ENCODE data around the gene CAMKK2. TPM values are rescaled to one million over a fixed set of nuclear protein-coding genes. Genes with fewer than 3 reads are reported as not detected.
"Not testable (repeated sequence)": the region's sequence is repeated elsewhere in the genome, so short reads cannot be mapped to it uniquely, and the experiment has no call there.

The CAMKK2 gene
- polyA plus RNA-seq (ENCODE audit: insufficient read length in 12 of 12), result 10 to 100 TPM in 11 of 12 donors, not detected in 1; 18.1 to 34.1 (median 22.6) TPM
- long read RNA-seq, donor 1, partial matches to known transcripts, result 5 of 7 reads
- long read RNA-seq, donor 1, other reads (novel, unspliced or antisense), result 0 of 7 reads
- long read RNA-seq, donor 2, result 0 reads
- long read RNA-seq, donor 3, result 0 reads
- long read RNA-seq, donor 4, partial matches to known transcripts, result 0 of 1 reads
- long read RNA-seq, donor 4, other reads (novel, unspliced or antisense), result 0 of 1 reads
- long read RNA-seq, donor 5, partial matches to known transcripts, result 0 of 1 reads
- long read RNA-seq, donor 5, other reads (novel, unspliced or antisense), result 0 of 1 reads
- long read RNA-seq, donor 6, result 0 reads
- long read RNA-seq, donor 7, result 0 reads
- long read RNA-seq, donor 8, partial matches to known transcripts, result 0 of 2 reads
- long read RNA-seq, donor 8, other reads (novel, unspliced or antisense), result 0 of 2 reads
- long read RNA-seq, donor 9, partial matches to known transcripts, result 0 of 2 reads
- long read RNA-seq, donor 9, other reads (novel, unspliced or antisense), result 0 of 2 reads
- long read RNA-seq, donor 10, result 0 reads
- long read RNA-seq, donor 11, partial matches to known transcripts, result 0 of 1 reads
- long read RNA-seq, donor 11, other reads (novel, unspliced or antisense), result 0 of 1 reads

GRCh38 chr12:121296618-121297434, at the start of gene CAMKK2:
CAMKK2 (minus strand) TSS chr12:121296709; CDS start chr12:121274526, 22,183 bp downstream.
- DNase-seq, result peak; percentile 78

GRCh38 chr12:121345151-121345815, 48.8 kb upstream of the CAMKK2 start:
- no peak for DNase-seq

GRCh38 chr12:121344506-121344905, 48.0 kb upstream of the CAMKK2 start:
- DNase-seq, result no peak

GRCh38 chr12:121337416-121337815, 40.9 kb upstream of the CAMKK2 start:
- DNase-seq, result no peak

GRCh38 chr12:121334513-121335343, 38.2 kb upstream of the CAMKK2 start:
- DNase-seq, result peak; percentile 47

- DNase-seq, result no peak
Observed at GRCh38 chr12:121333747-121334146, 37.2 kb upstream of the CAMKK2 start.

- no peak for DNase-seq
Observed at GRCh38 chr12:121331248-121331647, 34.7 kb upstream of the CAMKK2 start.

GRCh38 chr12:121330692-121331091, 34.2 kb upstream of the CAMKK2 start:
- DNase-seq, result no peak

- DNase-seq, result no peak
Observed at GRCh38 chr12:121330195-121330594, 33.7 kb upstream of the CAMKK2 start.

- no peak for DNase-seq
Observed at GRCh38 chr12:121328620-121329019, 32.1 kb upstream of the CAMKK2 start.

- DNase-seq, result peak; percentile 11
Observed at GRCh38 chr12:121326996-121327674, 30.6 kb upstream of the CAMKK2 start.

GRCh38 chr12:121325922-121326396, 29.4 kb upstream of the CAMKK2 start:
- no peak for DNase-seq

GRCh38 chr12:121323908-121324307, 27.4 kb upstream of the CAMKK2 start:
- DNase-seq, result no peak

GRCh38 chr12:121318121-121318520, 21.6 kb upstream of the CAMKK2 start:
- no peak for DNase-seq

- DNase-seq, result no peak
Observed at GRCh38 chr12:121314431-121314830, 17.9 kb upstream of the CAMKK2 start.

GRCh38 chr12:121310231-121310630, 13.7 kb upstream of the CAMKK2 start:
- DNase-seq, result not testable (repeated sequence)

GRCh38 chr12:121307397-121307796, 10.9 kb upstream of the CAMKK2 start:
- not testable (repeated sequence) for DNase-seq

GRCh38 chr12:121304306-121304705, 7.8 kb upstream of the CAMKK2 start:
- DNase-seq, result no peak

GRCh38 chr12:121301876-121302275, 5.4 kb upstream of the CAMKK2 start:
- no peak for DNase-seq
